ENCODE measurements around the gene PRRT2. TPM values are rescaled to one million over a fixed set of nuclear protein-coding genes. Genes with fewer than 3 reads are reported as not detected.
"Not testable (repeated sequence)": the region's sequence is repeated elsewhere in the genome, so short reads cannot be mapped to it uniquely, and the experiment has no call there.

PRRT2 gene
- 10 to 100 TPM in 9 of 10 donors, 1 to 10 TPM in 1; 8.4 to 28.3 (median 12.6) TPM for polyA plus RNA-seq (ENCODE audit: insufficient read length in 10 of 10)
- long read RNA-seq, donor 1, partial matches to known transcripts: 0 of 6 reads
- long read RNA-seq, donor 1, other reads (novel, unspliced or antisense): 0 of 6 reads
- long read RNA-seq, donor 2, transcript PRRT2-222 (2 exons, 2,867 nt): major isoform, 5 of 7 reads
- long read RNA-seq, donor 2, partial matches to known transcripts: 0 of 7 reads
- long read RNA-seq, donor 2, other reads (novel, unspliced or antisense): 0 of 7 reads
- long read RNA-seq, donor 3: 0 reads
- long read RNA-seq, donor 4, partial matches to known transcripts: 0 of 2 reads
- long read RNA-seq, donor 4, other reads (novel, unspliced or antisense): 0 of 2 reads
- long read RNA-seq, donor 5, transcript PRRT2-222 (2 exons, 2,867 nt): major isoform, 7 of 9 reads
- long read RNA-seq, donor 5, partial matches to known transcripts: 0 of 9 reads
- long read RNA-seq, donor 5, other reads (novel, unspliced or antisense): 0 of 9 reads
- long read RNA-seq, donor 6, transcript PRRT2-222 (2 exons, 2,867 nt): major isoform, 5 of 6 reads
- long read RNA-seq, donor 6, partial matches to known transcripts: 0 of 6 reads
- long read RNA-seq, donor 6, other reads (novel, unspliced or antisense): 0 of 6 reads
- long read RNA-seq, donor 7, transcript PRRT2-222 (2 exons, 2,867 nt): major isoform, 5 of 9 reads
- long read RNA-seq, donor 7, partial matches to known transcripts: 0 of 9 reads
- long read RNA-seq, donor 7, other reads (novel, unspliced or antisense): 0 of 9 reads
- long read RNA-seq, donor 8: 0 reads
- long read RNA-seq, donor 9, partial matches to known transcripts: 0 of 1 reads
- long read RNA-seq, donor 9, other reads (novel, unspliced or antisense): 0 of 1 reads

DNA sequence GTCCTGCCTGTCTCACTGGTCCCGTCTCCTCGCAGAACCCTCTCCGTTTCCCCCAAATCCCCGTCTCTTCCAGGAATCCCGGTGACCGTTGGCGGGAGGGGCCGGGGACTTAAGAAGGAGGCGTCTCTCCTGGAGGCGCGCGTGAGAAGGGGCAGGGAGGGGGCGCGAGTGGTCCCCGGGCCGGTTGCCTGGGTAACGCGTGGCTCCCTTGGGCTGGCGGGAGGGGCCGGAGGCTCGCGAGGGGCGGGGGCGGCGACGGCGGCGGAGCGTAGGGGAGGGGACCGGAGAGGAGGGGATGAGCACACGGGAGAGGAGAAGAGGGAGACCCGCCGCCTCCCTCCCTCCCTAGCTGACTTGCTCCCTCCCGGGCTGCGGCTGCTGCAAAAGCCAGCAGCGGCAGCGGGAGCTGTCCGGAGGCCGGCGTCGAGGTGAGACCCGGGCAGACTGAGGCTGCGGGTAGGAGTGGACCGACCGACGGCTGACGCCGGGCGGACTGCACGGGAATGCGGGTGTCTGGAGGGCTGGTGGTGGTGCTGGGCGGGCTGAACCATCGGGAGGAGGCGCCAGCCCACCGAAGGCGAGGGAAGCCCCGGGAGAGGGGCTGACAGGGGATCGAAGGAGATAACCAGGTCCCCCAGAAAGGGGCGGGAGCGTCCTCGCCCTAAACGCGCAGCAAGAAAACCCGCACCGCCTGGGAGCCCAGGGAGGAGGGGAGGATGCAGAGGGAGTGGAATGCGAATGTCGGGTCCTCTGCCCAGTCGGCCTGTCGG is at the start of gene PRRT2:
PRRT2 (plus strand) TSS at position 298 of the 770 bp plus-strand sequence. CDS start 862 bp downstream, outside the sequence.
- DNase-seq: peak; percentile 75 to 94 (median 86)

DNA sequence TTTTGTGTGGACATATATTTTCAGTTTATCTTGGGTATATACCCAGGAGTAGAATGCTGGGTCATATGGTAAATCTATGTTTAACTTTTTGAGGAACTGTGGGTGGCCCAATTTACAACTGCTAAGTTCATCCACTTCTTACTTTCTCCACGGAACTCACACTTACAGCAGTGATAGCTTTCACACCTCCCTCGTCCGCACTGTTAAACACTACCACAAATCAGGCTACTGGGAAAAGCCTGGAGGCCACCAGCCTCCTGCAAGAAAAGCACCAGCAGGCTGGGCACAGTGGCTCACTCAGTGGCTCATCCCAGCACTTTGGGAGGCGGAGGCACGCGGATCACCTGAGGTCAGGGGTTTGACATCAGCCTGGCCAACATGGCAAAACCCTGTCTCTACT is 48.7 kb upstream of the PRRT2 start:
- no peak for DNase-seq

DNA sequence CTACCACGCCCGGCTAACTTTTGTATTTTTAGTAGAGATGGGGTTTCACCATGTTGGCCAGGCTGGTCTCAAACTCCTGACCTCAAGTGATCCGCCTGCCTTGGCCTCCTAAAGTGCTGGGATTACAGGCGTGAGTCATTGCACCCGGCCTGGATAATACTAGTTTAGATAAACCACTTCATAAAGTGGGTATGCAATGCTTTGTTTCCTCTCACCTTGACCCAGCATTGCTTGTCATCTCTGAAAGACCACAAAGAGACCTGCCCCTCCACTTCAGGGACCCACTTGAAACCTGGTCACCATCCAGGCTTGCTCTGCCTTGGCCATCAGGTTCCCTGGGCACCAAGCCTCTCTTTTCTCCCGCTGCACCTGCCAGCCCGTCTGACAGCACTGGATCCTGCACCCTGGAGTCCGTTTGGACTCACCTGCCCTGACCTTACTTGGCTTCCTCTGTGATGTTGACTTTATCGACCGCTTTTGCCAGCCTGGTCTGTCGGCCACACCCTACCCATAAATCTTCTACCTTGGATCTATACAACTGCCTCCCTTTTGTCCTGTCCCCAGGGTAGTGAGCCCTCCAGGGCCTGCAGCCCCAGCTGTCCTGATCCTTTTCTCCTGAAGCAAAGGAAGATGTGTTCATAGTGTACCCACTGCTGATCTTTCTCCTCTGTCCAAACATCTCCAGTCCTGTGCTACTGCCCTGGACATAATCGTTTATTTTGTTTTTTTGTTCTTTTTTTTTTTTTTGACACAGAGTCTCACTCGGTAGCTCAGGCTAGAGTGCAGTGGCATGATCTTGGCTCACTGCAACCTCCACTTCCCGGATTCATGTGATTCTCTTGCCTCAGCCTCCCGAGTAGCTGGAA is 46.6 kb upstream of the PRRT2 start:
- no peak for DNase-seq

DNA sequence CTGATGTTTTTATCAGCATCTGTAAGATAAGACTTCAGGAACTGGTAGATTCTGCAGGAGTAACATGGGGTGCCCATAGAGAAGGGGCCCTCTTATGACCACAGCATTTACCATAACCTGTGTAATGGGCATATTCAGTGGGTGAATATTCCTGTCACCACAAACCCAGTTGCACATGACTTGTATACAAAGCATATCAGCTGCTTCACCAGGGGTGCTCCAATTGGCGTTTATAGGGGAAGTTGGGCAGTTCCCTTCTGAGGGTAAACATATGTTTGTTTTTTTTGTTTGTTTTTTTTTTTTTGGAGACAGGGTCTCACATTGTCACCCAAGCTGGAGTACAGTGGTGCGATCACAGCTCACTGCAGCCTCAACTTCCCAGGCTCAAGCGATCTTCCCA is 45.4 kb upstream of the PRRT2 start:
- DNase-seq: no peak

DNA sequence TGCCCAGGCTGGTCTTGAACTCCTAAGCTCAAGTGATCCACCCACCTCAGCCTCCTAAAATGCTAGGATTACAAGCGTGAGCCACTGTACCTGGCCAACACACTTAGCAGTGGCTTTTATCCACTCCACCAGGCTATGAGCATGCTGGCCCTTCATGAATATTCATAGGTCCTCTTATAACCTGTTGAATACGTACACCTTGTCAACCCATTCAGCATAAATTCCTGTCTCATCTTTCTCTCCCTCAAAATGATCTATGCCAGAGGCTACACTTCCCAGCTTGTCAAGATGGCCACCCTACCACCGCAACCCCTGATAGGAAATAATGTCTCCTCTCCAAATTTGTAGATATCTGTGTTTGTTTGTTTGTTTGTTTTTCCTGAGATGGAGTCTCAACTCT is 44.9 kb upstream of the PRRT2 start:
- no peak for DNase-seq

DNA sequence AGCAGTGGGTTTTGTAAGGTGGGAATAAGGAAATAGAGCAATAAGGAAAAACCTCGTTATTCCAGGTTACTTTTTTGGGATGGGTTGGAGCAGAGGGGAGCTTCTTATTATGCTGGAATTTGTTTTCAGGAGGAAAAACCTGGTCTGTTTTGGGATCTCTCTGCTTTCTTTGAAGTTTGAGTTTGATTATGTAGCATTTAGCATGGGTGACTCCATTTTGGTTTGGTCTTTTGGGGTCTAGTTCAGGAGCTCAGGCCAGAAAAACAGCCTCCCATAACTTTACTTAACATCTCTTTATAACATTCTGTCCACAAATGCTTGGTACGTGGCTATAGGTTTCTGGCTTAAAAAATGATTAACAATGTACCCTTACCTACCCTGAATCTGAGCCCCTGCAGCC is 42.5 kb upstream of the PRRT2 start:
- no peak for DNase-seq

DNA sequence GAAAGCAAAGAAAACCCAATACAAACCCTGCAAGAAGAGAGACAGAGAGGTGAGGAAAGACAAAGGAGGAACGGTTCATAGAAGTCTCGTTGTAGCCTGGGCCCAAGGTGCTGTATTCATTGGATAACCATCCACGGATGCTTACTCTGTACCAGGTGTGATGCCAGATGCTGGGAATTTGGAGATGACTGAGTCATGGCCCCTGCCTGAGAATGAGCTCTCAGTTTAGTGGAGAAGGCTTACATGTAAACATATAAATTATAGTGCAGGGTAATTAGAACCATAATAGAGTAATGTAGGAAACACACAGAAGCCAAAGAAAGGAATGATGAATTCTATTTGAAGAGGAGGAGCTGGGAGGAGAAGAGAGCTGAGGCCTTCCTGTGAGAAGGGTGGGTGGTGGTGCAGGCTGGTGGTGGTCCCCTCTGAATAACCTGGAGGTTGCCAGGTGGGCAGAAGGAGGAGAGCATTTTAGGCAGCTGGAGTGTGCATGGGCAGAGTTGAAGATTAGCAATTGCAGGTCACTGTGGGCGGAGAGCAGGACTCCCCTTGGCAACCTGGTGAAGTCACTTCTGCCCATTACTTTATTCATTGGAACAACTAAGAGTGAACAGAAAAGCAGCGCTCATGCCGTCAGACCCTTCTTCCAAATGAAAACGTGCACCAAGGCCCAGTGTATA is 41.6 kb upstream of the PRRT2 start:
- no peak for DNase-seq

DNA sequence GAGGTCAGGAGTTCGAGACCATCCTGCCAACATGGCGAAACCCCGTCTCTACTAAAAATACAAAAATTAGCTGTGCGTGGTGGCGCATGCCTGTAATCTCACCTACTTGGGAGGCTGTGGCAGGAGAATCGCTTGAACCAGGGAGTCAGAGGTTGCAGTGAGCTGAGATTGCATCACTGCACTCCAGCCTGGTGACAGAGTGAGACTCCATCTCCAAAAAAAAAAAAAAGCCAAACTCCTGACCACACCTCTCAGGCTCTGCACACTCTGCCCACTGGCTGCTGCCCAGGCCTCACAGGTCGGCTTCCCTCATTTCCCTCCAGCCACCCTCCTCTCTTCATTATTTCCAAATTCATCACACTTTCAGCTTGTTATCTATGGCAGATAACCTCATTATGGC is 39.7 kb upstream of the PRRT2 start:
- DNase-seq: not testable (repeated sequence)

DNA sequence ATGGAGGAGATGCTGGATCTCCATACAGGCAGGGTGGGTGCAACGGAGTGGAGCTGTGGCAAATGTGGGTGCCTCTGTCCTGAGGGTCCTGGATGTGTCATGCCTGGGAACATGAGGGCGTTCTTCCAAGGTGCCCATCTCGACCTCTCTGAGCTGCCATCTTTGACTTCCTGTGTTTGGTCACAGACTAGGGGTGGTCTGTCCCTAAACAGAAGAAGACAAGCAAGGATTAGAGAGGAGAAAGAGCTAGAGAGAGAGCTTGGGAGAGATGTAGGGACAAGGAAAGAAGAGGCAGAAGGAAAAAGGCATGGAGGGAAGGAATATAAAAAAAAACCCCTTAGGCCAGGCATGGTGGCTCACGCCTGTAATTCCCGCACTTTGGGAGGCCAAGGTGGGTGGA is 37.3 kb upstream of the PRRT2 start:
- DNase-seq: no peak

DNA sequence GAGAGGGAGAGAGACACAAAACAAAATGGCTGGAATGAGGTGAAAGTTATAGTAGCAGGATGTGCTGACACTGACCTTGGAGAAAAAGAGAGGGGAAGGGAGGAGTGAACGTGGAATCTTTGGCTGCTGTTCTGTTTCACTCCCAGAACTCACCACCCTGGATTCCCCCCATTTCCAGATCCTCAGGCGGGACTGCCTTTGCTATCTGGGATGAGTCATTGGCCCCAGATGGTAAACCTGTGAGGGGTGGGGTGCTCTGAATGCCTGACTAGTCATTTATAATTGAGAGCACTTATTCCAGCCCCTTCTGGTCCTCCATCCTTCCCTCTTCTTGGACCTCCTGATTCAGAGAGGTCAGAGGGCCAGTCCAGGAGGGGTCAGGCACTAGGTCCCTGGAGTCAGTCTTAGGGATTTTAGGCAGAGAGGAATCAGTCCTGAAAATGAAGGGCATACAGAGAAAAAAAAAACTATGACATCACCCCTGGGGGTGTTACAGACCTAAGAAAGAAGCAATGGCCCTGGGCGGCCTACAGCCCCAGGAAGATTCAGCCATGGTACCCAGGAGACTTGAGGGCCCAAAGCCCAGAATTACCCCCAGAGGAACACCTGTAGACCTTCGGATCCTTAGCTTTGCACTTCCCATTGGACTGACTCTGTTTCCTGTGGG is 36.1 kb upstream of the PRRT2 start:
- DNase-seq: no peak

DNA sequence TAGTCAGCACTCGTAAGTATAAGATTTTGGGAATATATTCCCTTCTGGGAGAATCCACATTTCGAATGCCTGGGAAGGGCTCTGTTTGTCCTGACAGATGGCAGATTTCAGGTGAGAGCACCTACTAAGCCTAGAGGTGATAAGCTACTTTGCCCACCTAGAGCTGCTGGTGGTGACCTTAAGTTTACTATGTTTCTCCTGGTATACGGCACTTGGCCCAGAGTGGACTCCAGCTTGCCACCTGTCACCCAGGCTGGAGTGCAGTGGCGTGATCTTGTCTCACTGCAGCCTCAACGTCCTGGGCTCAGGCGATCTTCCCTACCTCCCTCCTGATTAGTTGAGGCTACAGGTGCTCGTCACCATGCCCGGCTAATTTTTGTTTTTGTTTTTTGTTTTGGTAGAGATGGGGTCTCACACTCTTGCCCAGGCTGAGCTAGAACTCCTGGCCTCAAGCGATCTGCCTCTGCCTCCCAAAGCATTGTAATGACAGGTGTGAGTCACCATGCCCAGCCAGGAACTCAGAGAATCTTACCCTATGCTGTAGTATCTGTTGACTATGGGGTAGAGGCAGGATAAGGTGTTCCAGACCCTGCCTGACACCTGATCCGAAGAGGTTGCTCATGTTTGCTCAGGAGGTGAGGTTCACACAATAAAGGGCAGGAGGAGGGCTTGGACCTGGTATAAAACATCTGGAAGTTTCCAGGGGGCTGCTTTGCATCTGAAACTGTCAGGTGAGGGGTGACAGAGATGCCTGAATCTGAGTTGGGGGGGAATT is 34.2 kb upstream of the PRRT2 start, which contains the start of gene ZG16:
ZG16 (plus strand) TSS at position 681 of the 775 bp plus-strand sequence. CDS start 1,011 bp downstream, outside the sequence.
- DNase-seq: no peak

DNA sequence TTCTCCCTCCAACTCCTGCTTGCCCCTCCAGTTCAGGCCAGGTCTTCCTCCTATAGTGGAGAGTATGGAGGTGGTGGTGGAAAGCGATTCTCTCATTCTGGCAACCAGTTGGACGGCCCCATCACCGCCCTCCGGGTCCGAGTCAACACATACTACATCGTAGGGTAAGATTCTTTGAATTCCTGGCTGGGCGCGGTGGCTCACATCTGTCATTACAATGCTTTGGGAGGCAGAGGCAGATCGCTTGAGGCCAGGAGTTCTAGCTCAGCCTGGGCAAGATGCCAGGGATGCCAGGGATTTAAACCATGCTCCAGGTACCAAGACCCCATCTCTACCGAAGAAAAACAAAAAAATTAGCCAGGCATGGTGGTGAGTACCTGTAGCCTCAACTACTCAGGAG is 32.5 kb upstream of the PRRT2 start:
- no peak for DNase-seq

DNA sequence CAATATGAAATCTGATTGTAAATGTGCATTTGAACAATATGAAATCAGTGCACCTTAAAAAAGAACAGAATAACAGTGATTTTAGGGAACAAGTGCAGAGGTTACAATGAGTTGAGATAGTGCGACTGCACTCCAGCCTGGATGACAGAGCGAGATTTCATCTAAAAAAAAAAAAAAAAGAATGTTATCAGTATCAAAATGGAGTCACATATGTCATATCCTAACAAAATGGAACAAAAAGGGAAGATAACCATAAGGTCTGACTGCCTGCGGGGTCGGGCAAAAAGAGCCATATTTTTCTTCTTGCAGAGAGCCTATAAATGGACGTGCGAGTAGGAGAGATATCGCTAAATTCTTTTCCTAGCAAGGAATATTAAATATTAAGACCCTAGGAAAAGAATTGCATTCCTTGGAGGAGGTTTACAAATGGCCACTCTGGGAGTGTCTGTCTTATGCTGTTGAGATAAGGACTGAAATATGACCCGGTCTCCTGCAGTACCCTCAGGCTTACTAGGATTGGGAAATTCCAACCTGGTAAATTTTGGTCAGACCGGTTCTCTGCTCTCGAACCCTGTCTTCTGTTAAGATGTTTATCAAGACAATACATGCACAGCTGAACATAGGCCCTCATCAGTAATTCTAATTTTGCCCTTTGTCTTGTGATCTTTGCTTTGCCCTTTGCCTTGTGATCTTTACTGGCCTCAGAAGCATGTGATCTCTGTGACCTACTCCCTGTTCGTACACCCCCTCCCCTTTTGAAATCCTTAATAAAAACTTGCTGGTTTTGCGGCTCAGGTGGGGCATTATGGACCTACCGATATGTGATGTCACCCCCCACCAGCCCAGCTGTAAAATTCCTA is 28.7 kb upstream of the PRRT2 start:
- not testable (repeated sequence) for DNase-seq

DNA sequence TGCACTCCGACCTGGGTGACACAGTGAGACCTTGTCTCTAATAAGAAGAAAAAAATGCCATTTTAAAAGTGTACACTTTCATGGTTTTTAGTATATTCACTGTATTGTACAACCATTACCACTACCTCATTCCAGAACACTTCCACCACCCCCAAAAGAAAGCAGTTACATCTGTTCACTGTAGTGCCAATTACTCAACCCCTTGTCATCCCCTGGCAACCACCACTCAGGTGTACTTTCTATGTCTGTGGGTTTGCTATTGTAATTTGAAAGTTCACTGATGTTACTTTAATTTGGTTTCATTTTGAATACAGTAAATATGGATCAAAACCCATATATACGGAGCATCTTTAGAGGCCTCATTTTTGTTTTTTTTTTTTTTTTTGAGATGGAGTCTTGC is 27.8 kb upstream of the PRRT2 start:
- no peak for DNase-seq

DNA sequence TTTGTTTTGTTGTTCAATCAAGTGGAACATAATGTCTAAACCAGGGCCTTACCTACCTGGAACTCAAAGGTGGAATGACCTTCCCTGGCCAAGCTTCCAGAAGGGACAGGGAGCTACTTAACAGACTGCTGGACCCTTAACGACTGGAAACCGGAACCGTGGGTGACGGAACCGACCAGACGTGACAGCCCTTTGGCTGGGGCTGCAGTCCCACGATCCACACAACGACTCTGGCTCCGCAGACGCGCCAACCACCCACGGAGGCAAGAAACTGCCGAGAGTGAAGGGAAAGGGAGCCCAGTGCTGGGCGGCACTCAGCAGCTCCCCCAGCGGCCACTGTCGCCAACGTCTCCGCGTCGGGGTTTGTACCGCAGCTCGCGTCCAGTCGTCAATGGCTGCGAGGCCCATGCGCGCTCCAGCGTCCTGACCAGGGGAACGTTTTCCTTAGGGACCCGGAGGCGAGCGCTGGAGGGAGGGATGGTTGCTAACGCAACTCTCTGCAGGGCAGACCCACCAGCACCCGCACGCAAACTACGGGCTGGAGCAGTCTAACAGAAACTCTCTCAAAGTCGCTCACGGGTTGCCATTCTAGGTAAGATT is 27.0 kb upstream of the PRRT2 start:
- peak in 2 of 3 donors; percentile 55 to 80 for DNase-seq

DNA sequence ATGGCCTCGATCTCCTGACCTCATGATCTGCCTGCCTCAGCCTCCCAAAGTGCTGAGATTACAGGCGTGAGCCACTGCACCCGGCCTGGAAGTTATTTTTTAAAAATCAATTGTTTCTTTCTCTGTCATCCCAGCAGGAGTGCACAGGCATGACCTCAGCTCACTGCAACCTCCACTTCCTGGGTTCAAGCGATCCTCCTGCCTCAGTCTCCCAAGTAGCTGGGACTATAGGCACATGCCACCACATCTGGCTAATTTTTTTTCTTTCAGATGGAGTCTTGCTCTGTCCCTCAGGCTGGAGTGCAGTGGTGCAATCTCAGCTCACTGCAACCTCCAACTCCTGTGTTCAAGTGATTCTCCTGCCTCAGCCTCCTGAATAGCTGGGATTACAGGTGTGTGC is 24.8 kb upstream of the PRRT2 start:
- DNase-seq: not testable (repeated sequence)

DNA sequence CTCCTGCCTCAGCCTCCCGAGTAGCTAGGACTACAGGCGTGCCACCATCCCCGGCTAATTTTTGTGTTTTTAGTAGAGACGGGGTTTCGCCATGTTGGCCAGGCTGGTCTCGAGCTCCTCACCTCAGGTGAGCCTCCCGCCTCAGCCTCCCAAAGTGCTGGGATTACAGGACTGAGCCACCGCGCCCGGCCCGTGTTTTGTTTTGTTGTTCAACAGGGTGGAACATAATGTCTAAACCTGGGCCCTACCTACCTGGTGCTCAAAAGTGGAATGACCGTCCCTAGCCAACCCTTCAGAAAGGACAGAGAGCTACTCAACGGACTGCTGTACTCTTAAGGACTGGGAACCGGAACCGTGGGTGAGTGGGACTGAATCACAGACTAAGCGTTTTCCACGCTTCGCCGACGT is 22.2 kb upstream of the PRRT2 start:
- DNase-seq: no peak
